T1000 (cell line): ENCODE results near the gene CACNA2D3.

Experiments
- DNase-seq: peaks from one replicate; lab custom pipeline; 2025; ENCODE audit warnings: mixed read lengths; lab: John Stamatoyannopoulos, UW

Gene CACNA2D3

DNA sequence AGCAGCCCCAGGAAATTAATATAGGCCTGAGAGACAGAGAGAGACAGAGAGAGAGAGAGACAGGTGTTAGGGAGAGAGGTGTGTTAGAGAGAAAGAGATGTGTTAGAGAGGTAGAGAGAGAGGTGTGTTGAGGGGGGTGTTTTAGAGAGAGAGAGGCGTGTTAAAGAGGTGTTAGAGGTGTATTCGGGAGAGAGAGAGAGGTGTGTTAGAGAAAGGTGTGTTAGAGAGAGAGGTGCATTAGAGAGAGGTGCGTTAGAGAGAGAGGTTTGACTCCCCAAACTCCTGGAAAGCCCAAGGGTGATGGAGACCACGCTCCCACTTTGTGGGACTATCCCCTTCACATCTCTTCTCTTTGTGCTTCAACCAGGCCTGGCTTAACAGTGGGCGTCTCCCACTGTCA lies 95.5 kb downstream of the CACNA2D3 start:
- DNase-seq: no peak

- DNase-seq: no peak
Observed at GRCh38 chr3:54222316-54222715, 100.0 kb downstream of the CACNA2D3 start.

- DNase-seq: no peak
Observed at GRCh38 chr3:54223063-54223462, 100.7 kb downstream of the CACNA2D3 start.

- no peak for DNase-seq
Observed at GRCh38 chr3:54225841-54226528, 103.6 kb downstream of the CACNA2D3 start.

DNA sequence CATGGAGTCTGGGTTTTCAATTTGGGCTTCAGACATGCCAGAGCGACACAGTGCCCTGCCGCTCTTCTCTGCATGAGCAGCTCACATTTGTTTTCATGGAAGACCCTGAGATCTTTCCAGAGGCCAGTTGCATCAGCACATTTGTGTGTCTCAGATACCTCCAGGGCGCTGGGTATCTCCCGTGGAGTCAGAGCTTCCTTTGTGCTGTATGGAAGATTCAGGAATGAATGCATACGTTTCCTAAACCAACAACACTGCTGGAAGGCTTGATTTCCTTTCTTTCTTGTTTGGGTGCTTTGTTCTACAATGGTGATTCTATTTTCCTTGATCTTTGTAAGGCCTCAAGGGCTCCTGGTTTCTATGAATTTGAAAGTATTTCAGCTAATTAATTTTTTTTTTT lies 106.5 kb downstream of the CACNA2D3 start:
- no peak for DNase-seq

DNA sequence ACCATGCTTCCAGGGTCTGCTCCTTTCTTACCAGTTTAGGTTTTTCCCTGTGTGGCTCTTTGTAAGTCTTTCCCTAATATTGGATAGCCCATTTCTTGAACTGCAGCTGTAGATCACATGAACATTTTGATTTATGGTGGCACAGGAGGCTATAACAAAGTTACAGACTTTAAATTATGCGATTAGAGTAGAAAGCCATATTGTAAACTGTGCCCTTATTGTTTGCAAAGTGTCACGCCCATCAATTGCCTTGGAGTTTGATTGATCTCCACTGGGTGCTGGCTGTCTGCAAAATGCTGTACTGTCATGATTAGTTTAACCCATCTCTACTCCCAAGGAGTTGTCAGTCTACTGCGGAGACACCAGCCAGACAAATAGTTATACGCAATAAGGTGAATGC lies 110.3 kb downstream of the CACNA2D3 start:
- DNase-seq: no peak

- DNase-seq: no peak
Observed at GRCh38 chr3:54235998-54236397, 113.6 kb downstream of the CACNA2D3 start.

DNA sequence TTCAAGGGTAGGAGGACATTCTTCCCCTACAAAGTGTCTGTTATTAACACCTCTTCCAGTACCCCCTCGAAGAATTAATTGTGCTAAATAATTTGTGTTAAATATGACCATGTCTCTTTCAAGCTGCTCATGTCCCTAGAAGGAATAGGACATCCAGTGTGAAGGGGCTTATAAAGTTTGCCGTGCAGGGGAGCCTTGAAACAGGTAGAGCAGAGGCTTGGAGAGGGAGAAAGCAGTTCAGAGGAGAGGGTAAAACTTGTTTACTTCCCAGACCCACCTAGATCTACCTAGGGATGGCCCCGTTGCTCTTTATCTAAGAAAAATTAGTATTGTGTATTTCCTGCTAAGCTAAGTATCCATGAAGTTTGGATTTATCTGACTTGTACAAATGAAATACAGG lies 114.8 kb downstream of the CACNA2D3 start:
- no peak for DNase-seq

DNA sequence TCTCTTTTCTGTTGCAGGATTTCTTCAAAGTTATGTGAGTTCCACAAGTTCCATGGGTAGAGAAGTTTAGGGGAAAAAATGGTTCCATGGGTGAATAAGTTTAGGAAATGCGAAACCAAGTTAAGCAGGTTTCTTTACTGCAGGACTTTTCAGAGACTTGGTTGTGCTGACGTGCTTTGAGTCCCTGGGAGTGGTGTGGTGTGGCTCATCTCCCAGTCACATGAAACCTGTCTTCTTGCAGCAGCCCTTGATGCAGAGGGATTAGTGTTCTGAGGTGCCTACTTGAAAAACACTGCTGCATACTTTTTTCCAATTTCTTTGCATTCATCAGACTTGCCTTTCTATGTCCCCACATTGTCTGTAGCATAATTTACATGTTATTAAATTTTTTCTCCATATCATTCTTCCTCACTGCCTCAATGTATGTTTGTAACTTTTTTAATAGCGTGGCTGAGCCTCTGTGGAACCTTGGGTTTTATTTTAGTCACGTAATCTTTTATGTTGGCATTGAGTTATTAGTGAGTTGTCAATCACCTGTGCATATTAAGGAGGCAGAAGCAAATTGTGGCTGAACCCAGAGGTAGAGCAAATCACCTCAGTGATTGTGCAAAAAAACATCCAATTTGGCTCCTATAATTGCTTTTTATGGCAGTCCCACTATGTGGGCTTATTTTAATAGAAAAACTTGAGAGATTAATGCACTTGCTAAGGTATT lies 115.6 kb downstream of the CACNA2D3 start:
- DNase-seq: no peak

DNA sequence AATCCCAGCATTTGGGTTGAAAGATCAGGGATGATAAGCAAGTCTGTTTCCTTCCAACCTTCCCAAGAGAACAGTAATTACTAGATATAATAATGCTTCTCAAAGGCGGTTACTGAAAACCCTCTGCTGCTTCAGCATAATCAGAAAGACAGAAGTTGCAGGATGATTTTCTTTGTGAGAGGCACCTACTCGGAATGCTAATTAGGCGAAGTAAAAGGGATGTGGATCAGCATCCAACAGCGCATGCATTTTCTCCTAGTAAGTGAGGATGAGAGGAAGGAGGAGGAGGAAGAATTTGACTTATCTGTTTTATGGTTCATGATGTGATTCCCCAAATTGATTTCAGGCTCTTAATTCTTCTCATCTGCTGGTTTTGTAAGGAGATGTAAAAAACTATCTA lies 118.0 kb downstream of the CACNA2D3 start:
- no peak for DNase-seq

DNA sequence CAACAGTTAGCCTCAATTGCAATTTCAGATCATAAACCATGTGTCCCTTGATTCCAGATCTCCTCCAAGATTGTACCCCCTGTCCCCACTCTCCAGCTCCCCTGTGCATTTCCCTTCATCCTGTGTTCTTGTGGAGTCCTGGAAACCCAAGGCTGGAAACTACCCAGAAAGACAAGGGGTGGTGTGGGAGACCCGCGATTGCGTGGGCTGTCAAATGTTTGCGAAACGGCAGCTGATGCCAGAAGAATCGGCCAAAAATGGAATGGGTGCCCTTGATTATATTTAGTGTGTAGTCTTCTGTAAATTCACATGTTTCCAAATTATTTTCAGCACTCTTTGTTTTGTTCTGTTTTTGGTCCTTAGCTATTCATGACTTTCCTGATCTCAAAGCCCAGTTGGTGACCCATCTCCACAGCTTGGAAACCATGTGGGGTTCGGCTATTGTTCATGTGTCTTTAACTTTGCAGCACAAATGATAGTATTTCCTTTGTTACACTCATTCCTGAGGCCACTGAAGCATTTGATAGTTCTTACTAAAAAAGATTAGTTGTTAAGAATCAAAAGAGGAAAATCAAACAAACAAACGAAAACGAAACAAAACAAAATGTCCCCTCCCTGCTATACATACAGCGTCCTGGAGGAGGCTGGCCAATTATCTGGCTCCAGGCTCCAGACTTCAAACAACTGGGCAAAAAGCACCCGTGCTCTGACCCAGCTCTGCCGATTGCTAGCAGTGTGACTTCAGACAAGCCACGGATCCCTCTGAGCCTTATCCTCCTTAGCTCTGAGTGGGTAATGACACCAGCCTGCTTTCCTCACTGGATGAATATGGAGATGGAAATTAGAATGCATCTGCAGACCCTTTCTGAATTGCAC lies 120.9 kb downstream of the CACNA2D3 start:
- no peak for DNase-seq

- DNase-seq: no peak
Observed at GRCh38 chr3:54243960-54244682, 121.8 kb downstream of the CACNA2D3 start.

- no peak for DNase-seq
Observed at GRCh38 chr3:54251705-54252104, 129.4 kb downstream of the CACNA2D3 start.

- no peak for DNase-seq
Observed at GRCh38 chr3:54257125-54257720, 134.9 kb downstream of the CACNA2D3 start.

- DNase-seq: no peak
Observed at GRCh38 chr3:54259636-54260035, 137.3 kb downstream of the CACNA2D3 start.

DNA sequence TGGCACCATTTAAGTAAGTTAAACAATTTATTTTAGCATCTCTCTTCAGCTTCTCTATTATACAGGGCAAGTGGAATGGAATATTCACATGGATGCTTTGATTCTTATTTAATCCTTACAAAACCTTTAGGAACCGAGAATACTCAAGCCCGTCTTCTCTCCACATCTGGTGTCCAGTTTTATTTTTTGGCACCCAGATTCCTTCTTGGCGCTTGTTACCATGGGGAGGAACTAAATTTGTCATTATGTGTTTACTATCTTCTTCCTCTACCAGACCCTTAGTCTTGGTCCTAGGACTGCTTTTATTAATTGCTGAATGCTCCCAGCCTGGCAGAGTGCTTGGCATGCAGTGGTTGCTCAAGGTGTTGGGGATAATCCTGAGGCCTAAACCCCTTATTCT lies 138.8 kb downstream of the CACNA2D3 start:
- no peak for DNase-seq

DNA sequence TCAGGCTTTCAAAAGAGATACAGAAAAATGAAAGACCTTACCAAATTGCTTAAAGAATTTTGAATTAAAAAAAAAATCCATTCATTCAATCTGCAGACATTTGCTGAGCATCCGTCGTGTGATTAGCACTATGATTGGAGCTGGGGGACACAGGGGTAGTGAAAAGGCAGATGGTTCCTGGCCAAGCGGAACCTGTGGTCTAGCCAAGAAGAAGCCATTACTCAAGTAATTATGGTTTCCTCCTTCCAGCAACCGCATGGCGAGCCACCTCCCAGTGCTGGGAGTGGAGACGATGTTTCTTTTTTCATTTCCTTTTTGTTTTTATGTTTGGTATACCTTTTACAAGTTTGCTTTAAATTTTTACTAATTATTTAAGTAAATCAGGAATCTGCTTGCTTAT lies 140.2 kb downstream of the CACNA2D3 start:
- no peak for DNase-seq

GRCh38 chr3:54262946-54263345 lies 140.6 kb downstream of the CACNA2D3 start:
- DNase-seq: no peak

DNA sequence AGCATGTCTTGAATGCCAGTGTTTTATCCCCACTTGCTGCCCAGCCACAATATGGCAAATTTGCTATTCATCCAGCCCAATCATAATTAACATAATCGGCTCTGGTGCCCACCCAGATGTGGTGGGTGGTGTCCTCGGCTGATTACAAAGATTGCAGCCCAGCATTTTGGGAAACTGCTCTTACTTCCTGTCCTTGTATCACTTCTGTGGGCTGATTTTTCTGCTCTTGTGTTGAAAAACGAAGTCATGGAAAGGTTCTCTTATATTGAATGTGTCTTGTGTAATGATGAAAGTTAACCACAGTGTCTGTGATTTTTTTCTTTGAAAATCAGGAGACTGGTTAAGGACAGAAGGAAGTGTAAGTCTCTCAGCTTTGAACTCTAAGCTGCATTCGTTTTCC lies 141.7 kb downstream of the CACNA2D3 start:
- no peak for DNase-seq

DNA sequence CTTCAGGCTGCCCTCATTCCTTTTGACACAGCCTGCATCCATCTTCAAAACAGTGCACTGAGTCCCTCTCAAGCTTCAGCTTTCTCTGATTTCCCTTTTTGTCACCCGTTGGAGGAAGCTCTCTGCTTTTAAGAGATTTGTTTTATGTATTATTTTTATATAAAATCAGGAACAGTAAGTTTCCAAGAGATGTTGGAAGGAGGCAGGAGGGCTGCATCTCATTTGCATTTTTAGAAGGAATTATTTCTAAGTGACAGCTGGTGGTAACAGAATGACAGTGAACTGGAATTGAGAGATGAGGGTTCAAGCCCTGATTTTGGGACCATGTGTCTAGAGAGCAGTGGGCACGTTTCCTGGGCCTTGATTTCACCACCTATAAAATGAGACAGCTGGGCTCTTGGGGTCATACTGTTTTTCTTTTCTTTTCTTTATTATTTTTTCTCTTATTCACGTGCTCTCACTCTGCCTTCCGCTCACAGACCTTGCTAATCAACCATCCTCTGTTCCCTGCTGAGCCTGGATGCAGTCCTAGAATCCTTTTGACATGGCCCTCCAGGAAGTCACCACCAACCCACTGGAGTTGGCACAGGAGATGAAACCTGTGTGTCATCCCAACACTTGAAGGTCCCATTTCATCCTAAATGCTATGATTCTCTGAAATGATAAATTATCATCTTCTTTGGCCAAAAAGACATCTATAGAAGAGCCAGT lies 148.6 kb downstream of the CACNA2D3 start:
- no peak for DNase-seq

DNA sequence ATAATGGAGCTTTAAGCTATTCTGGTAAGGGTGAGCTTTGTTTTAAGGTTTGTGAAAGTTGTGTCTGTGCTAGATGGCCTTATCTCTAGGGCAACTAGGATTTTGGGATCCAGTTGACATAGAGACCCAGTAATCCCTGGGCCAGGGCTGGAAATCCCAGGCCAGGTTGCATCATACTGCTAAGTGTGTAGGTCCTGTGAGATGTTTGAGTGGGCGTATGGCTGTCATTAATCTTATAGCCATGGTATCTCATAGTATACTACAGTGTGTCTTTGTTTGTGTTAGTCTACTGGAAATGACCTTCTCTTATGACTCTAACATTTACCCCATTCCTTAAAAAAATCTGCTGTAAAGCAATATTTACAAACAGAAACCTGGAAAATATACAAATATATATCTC lies 151.4 kb downstream of the CACNA2D3 start:
- no peak for DNase-seq
